GM19193 (cell line): ENCODE data around the gene NDUFS4.

ENCODE experiments used
- POLR2A ChIP-seq: IDR thresholded peaks from 4 replicates; pipeline ENCODE4 v1.6.1; 2011; ENCODE audit not compliant: insufficient read depth, insufficient read length; ENCODE audit errors: extremely low read depth

The NDUFS4 gene

GRCh38 chr5:53613536-53613935 is 53.1 kb downstream of the NDUFS4 start:
- no peak for TF ChIP-seq POLR2A

GRCh38 chr5:53614376-53614885 is 54.0 kb downstream of the NDUFS4 start:
- no peak for TF ChIP-seq POLR2A

GRCh38 chr5:53616939-53617549 is 56.6 kb downstream of the NDUFS4 start:
- no peak for TF ChIP-seq POLR2A

DNA sequence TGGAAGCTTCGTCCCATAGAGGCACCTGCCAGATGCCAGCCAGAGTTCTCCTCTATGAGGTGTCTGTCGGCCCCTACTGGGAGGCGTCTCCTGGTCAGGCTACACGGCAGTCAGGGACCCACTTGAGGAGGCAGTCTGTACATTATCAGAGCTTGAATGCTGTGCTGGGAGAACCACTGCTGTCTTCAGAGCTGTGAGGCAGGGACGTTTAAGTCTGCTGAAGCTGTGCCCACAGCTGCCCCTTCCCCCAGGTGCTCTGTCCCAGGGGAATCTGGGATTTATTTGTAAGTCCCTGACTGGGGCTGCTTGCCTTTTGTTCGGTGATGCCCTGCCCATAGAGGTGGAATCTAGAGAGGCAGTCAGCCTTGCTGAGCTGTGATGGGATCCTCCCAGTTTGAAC is 70.8 kb downstream of the NDUFS4 start:
- TF ChIP-seq POLR2A, result no peak

- no peak for TF ChIP-seq POLR2A
Observed at GRCh38 chr5:53642061-53642460, 81.6 kb downstream of the NDUFS4 start.

- no peak for TF ChIP-seq POLR2A
Observed at GRCh38 chr5:53643445-53643844, 83.0 kb downstream of the NDUFS4 start.

DNA sequence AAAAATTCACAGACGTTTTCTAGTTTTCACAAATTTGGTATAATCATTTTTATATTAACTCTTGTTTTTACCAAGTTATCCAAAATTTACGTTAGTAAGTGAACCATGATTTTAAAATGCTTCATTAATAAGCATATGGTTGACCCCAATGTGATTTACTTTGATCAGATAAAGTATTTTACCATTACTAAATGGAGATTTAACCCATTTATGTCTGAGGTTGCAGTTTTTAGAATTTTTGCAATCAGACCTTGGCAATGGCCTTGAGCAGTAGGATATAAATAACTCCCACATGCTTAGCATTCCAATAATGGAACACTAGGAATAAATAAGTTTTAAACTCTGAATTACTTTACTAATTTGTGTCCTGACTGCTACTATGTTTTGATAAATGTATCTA is 84.6 kb downstream of the NDUFS4 start:
- no peak for TF ChIP-seq POLR2A

GRCh38 chr5:53649352-53649751 is 88.9 kb downstream of the NDUFS4 start:
- TF ChIP-seq POLR2A, result no peak

DNA sequence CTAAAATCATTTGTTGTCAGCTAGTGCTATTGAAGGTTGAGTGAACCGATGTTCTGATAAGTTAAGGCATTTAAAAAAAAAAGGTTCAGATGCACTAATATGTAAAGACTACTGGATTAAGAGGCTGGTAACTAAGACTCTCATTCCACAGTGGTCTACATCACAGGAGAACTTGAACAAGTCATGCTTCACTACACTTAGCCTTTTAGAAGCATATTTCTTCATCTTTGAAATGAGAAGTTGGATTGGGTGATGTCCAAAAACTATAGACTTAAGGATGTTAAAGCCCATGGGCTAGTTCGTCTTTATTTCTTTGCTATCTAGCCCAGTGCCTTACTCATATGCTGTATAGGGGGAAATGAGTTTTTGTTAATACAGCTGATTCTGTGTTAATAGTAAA is 107.2 kb downstream of the NDUFS4 start:
- TF ChIP-seq POLR2A, result no peak

GRCh38 chr5:53671447-53671846 is 111.0 kb downstream of the NDUFS4 start:
- no peak for TF ChIP-seq POLR2A

DNA sequence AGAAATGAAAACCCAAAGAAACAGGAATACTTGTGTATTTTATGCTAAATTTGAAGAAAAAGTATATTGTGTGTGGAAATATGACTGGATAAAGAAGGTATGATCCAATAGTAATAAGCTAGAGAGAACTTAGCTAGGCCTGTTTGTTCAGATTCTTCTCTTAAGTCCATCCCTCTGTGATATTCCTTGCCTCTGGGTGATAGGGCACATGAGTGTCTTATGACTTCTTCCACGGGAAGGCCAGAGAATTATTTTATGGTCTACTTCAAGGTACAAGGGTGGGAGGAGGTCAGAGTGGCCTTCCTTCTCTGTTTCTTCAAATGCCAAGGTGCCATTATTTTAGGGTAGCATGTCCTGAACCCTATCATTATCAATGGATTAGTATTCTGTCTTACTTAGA is 113.7 kb downstream of the NDUFS4 start:
- TF ChIP-seq POLR2A, result no peak

DNA sequence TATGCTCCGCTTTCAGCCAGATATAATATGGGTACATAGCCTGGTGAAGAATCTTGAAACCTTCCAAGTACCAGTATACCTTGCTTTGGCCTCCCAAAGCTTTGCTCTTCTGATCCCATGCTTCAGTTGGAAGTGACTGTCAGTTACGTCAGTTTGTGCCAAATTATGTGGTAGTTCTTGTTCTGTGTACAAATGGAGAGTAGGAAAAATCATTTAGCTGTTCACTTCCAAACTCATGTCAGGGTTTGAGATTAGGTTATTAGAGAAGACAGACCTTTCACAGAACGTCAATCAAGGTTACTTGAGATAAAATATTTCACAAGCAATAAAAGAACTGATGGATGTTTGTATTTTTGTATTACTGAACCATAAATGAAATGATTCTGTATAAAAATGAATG is 117.2 kb downstream of the NDUFS4 start:
- TF ChIP-seq POLR2A, result no peak

DNA sequence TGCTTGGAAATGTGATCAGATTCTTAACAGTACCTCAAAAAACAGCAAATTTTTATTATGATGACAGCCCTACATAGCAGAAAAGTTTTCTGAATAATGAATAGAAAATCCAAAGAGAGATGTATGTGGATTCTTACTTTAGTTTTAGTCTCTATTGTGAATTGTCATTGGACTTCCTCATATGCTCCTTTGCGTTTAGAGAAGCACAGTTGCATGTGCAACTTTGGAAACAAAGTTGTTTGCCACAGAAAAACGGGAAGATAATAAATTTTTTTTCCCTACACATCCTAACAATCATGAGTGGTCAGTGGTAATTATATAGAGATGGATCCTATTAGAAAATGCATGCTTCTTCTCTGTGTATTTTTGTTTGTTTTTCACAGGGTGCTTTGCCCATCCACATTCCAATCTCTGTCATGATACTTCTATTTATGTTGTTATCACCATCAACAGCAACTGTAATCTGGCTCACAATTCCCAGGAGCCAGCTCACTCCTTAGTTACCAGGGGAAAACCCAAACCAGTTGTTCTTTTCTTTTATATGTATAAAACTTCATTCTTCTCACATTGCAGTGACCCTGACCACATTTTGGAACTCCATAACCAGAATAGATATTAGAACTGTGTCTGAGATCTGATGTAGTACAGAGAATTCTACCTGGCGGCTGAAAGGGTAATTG is 118.7 kb downstream of the NDUFS4 start:
- TF ChIP-seq POLR2A, result no peak

DNA sequence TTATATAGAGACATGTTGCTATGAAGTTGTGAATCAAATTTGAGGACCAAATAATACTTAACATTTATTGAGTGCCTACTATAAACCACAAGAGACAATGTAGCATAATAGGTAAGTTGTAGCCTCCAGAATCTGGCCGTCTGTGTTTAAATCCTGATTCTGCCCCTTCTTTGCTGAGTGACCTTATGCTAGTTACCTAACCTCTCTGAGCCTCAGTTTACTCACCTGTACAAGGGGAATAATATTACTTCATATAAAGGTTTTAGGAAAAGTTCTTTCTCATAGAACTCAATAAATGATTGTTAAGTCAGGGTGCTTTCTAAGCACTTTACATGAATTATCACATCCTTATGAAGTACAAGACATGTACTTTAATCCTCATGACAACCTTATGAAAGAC is 120.6 kb downstream of the NDUFS4 start:
- TF ChIP-seq POLR2A, result no peak

DNA sequence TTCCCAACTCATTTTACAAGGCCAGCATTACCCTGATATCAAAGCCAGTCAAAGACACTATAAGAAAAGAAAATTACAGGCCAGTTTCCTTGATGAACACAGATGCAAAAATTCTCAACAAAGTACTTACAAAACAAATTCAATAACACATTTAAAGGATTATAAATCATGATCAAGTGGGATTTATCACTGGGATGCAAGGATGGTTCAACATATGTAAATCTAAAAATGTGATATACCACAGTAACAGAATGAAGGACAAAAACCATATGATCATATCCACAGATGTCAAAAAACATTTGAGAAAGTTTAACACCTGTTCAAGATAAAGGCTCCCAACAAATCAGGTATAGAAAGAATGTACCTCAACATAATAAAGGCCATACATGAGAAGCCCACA is 130.6 kb downstream of the NDUFS4 start:
- no peak for TF ChIP-seq POLR2A

DNA sequence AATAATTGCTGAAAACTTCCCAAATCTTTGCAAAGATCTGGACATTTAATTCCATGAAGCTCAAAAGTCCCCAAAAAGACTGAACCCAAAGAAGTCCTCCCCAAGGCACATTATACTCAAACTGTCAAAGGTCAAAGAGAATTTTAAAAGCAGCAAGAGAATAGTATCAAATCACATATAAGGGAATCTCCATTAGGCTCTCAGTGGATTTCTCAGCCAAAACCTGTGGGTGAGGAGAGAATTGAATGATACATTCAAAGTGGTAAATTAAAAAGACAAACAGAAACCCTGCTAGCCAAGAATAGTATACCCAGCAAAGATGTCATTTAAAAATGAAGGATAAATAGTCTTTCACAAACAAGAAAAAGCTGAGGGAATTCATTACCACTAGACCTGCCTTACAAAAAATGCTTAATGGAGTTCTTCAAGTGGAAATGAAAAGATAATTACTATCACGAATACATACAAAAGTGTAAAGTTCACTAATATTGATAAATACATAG is 134.1 kb downstream of the NDUFS4 start:
- no peak for TF ChIP-seq POLR2A
